K562 (cell line): ENCODE data around the gene TRIM47. TPM values are rescaled to one million over a fixed set of nuclear protein-coding genes. Genes with fewer than 3 reads are reported as not detected.

ENCODE experiments used
- ADNP ChIP-seq: fragments of 200-800 bp; sonication (Bioruptor generic); IDR thresholded peaks from 2 replicates; pipeline ENCODE4 v1.6.1; 2016; ENCODE audit warnings: missing genetic modification characterization, missing compliant biosample characterization
- BCL6 ChIP-seq: fragments of 250-450 bp; sonication (Bioruptor Pico); IDR thresholded peaks from 2 replicates; pipeline ENCODE4 v1.4.0; 2020
- BMI1 ChIP-seq: fragments of 150-350 bp; IDR thresholded peaks from 2 replicates; pipeline ENCODE4 v1.6.1; 2014; ENCODE audit warnings: low read length
- ELF2 ChIP-seq: fragments of 250-450 bp; sonication (Bioruptor Pico); IDR thresholded peaks from 2 replicates; pipeline ENCODE4 v1.5.0; 2021; ENCODE audit warnings: mild to moderate bottlenecking
- FOXM1 ChIP-seq, 2 experiments: fragments of 450-650 bp in 1 of 2; sonication (generic) in 1 of 2; formaldehyde crosslinking in 1 of 2; IDR thresholded peaks; 2 replicates each; pipeline versions ENCODE4 v1.6.1 to v1.9.0; 2017 to 2022; ENCODE audit warnings: low read depth in 2 of 2, mild to moderate bottlenecking in 2 of 2, missing genetic modification reagents in 1 of 2, moderate library complexity in 1 of 2
- FOXP1 ChIP-seq: sonication (generic); formaldehyde crosslinking; IDR thresholded peaks from 2 replicates; pipeline ENCODE4 v1.8.0; 2022; ENCODE audit warnings: mild to moderate bottlenecking, missing genetic modification reagents
- FUS ChIP-seq: fragments of 200-400 bp; formaldehyde crosslinking; optimal IDR thresholded peaks from 2 replicates; pipeline ENCODE3; 2017; ENCODE audit warnings: low read depth, low read length
- KDM4B ChIP-seq, 2 experiments: fragments of 450-650 bp in 1 of 2; sonication (generic) in 1 of 2; IDR thresholded peaks; 2 replicates each; pipeline ENCODE4 v1.6.1; 2016 to 2017; ENCODE audit warnings: borderline replicate concordance in 2 of 2, antibody characterized with exemption in 1 of 2, low read depth in 1 of 2, mild to moderate bottlenecking in 1 of 2
- MCM3 ChIP-seq: fragments of 450-650 bp; IDR thresholded peaks from 2 replicates; pipeline ENCODE4 v1.6.1; 2016
- MYBL2 ChIP-seq, 2 experiments: fragments of 450-650 bp in 1 of 2; sonication (generic) in 1 of 2; formaldehyde crosslinking in 1 of 2; IDR thresholded peaks; 2 replicates each; pipeline versions ENCODE4 v1.6.1 to v1.8.1; 2017 to 2022; ENCODE audit warnings: borderline replicate concordance in 1 of 2, inconsistent platforms in 1 of 2, low read depth in 1 of 2, mild to moderate bottlenecking in 1 of 2, missing genetic modification reagents in 1 of 2, moderate library complexity in 1 of 2
- NBN ChIP-seq: fragments of 450-650 bp; IDR thresholded peaks from 2 replicates; pipeline ENCODE4 v1.6.1; 2016; ENCODE audit warnings: low read depth, mild to moderate bottlenecking
- NFIX ChIP-seq: fragments of 250-450 bp; sonication (Bioruptor Pico); IDR thresholded peaks from 2 replicates; pipeline ENCODE4 v1.4.0; 2020; ENCODE audit warnings: low read depth, mild to moderate bottlenecking, moderate library complexity
- NFYB ChIP-seq: IDR thresholded peaks from 2 replicates; pipeline ENCODE4 v1.6.1; 2011; ENCODE audit warnings: mild to moderate bottlenecking, moderate library complexity; ENCODE audit not compliant: insufficient read length; ENCODE audit errors: extremely low read depth
- PHF20 ChIP-seq: fragments of 450-650 bp; IDR thresholded peaks from 2 replicates; pipeline ENCODE4 v1.6.1; 2018; ENCODE audit not compliant: partially characterized antibody
- SMC3 ChIP-seq: conservative IDR thresholded peaks from 2 replicates; pipeline ENCODE4 v1.6.1; 2011; ENCODE audit warnings: low read depth, low read length, improper control_type of control experiment; ENCODE audit not compliant: insufficient read depth
- TAF9B ChIP-seq: fragments of 450-650 bp; IDR thresholded peaks from 2 replicates; pipeline ENCODE4 v1.6.1; 2018; ENCODE audit warnings: mild to moderate bottlenecking; ENCODE audit not compliant: partially characterized antibody
- TFAM ChIP-seq: fragments of 250-450 bp; sonication (Bioruptor Pico); conservative IDR thresholded peaks from 2 replicates; pipeline ENCODE4 v1.5.0; 2021; ENCODE audit warnings: mild to moderate bottlenecking, moderate library complexity
- ZC3H8 ChIP-seq: fragments of 450-650 bp; IDR thresholded peaks from 2 replicates; pipeline ENCODE4 v1.6.1; 2017
- ZKSCAN3 ChIP-seq: fragments of 250-450 bp; sonication (Bioruptor Pico); IDR thresholded peaks from 2 replicates; pipeline ENCODE4 v1.4.0; 2020
- ZNF175 ChIP-seq: fragments of 200-800 bp; sonication (Bioruptor generic); IDR thresholded peaks from 2 replicates; pipeline ENCODE4 v1.6.1; 2016; ENCODE audit warnings: low read depth, mild to moderate bottlenecking, missing genetic modification characterization, missing compliant biosample characterization
- ZNF668 ChIP-seq: fragments of 250-450 bp; sonication (Bioruptor Pico); IDR thresholded peaks from 2 replicates; pipeline ENCODE4 v1.8.0; 2022; ENCODE audit warnings: mild to moderate bottlenecking, inconsistent platforms
- ZNF764 ChIP-seq: fragments of 250-450 bp; sonication (Bioruptor Pico); IDR thresholded peaks from 2 replicates; pipeline ENCODE4 v1.4.0; 2020; ENCODE audit warnings: low read depth, mild to moderate bottlenecking, moderate library complexity
- polyA plus RNA-seq, 8 experiments: library from polyadenylated mRNA; depleted of rRNA in 4 of 8; stranded (reverse) in 5 of 8; unstranded in 3 of 8; fragments of >200 nt; fragmentation: Nextera tagmentation in 2 of 8; fragmentation: Illumina TruSeq in 1 of 8; extraction: Ambion mirVana in 2 of 8; extraction: Trizol in 1 of 8; gene quantifications; 2 replicates each; pipeline versions ENCODE4 v1.2.1 to v1.2.3, GENCODE V29; 2011 to 2014; ENCODE audit warnings: inconsistent platforms in 1 of 8, missing spikeins in 1 of 8
- total RNA-seq, 7 experiments: library from RNA; depleted of rRNA in 6 of 7; stranded (reverse); fragments of >200 nt in 6 of 7; fragmentation: Illumina TruSeq in 2 of 7; extraction: Trizol in 2 of 7; gene quantifications; 2 replicates each; pipeline versions ENCODE4 v1.2.1 to v1.2.3, GENCODE V29; 2011 to 2021; ENCODE audit warnings: low replicate concordance in 1 of 7
- TF ChIP-seq, protein P1 (sequence below), 3 experiments: fragments of 200-800 bp in 1 of 3; fragments of 250-450 bp in 1 of 3; fragments of 450-650 bp in 1 of 3; sonication (Bioruptor Pico) in 1 of 3; sonication (Bioruptor generic) in 1 of 3; formaldehyde crosslinking in 1 of 3; IDR thresholded peaks; 2 replicates each; pipeline versions ENCODE4 v1.6.1 to v1.8.0; 2016 to 2022; ENCODE audit warnings: mild to moderate bottlenecking in 2 of 3, missing genetic modification characterization in 2 of 3, missing compliant biosample characterization in 1 of 3, moderate library complexity in 1 of 3
- TF ChIP-seq, protein P2 (sequence below), 2 experiments: fragments of 450-650 bp; conservative IDR thresholded peaks; 2 replicates each; pipeline ENCODE4 v1.6.1; 2017; ENCODE audit warnings: mild to moderate bottlenecking in 2 of 2, moderate library complexity in 2 of 2

The TRIM47 gene
- total and polyA plus RNA-seq, 9 of the 15 experiments (the other 6 are each of a cell fraction or from before 2014, with no cell fraction given): 0.56 to 6.1 (median 3.2) TPM

DNA sequence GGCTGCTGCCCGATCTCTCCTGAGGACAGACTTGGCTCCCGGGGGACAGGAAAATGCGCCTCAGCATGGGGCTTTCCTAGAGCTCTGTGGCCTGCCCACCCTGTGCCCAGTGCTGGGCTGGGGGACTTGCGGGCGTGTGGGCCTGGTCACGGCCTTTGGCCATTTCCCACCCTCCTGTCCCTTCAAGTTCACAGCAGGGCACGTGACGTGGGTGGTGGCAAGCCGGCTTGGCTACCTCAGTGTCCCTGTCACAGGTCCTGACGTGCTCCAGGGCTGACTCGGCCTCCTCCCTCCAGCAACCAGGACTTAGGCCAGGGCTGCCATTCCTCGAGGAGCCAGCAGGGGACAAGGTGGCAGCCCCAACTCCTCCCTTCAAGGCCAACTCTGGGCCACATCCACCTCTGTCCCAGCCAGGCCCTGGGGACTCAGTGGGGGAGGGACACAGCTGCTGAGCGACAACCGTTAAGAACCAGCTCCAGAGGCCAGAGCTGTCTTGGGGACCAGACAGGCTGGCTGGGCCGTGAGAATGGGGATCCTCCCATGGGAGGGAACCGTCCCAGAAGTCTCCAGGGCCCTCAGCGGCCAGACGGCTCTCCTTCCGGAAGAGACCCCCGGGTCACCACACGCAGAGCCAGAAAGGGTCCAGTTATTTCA, 33.2 kb downstream of the TRIM47 start (continued):
- TF ChIP-seq ADNP (no peak), ZC3H8 (no peak), ZNF668 (CRISPR knock-in tag) (no peak), FUS (no peak), ZNF764 (CRISPR knock-in tag) (no peak), ZKSCAN3 (no peak), MCM3 (no peak), KDM4B (IDR thresholded peaks at IDR 0.05; ENCODE audit: borderline replicate concordance in 2 of 2, low read depth in 1 of 2) (no peak), TAF9B (no peak), TFAM (no peak), ZNF175 (CRISPR knock-in tag) (no peak), SMC3 (peak; percentile 55), PHF20 (peak; percentile 35), BCL6 (no peak), ELF2 (CRISPR knock-in tag) (peak; percentile 83), BMI1 (no peak), MYBL2 (IDR thresholded peaks at IDR 0.05; ENCODE audit: low read depth) (no peak), MYBL2 (CRISPR knock-in tag; IDR thresholded peaks at IDR 0.05; ENCODE audit: borderline replicate concordance) (no peak), NFYB (no peak), NFIX (no peak), FOXP1 (peak; percentile 81; the same call in 1 of the 2 replicates), NBN (peak; percentile 94), FOXM1 (IDR thresholded peaks at IDR 0.05; ENCODE audit: low read depth) (no peak), FOXM1 (CRISPR knock-in tag; IDR thresholded peaks at IDR 0.05; ENCODE audit: low read depth) (no peak)
- TF ChIP-seq, protein P1, sequence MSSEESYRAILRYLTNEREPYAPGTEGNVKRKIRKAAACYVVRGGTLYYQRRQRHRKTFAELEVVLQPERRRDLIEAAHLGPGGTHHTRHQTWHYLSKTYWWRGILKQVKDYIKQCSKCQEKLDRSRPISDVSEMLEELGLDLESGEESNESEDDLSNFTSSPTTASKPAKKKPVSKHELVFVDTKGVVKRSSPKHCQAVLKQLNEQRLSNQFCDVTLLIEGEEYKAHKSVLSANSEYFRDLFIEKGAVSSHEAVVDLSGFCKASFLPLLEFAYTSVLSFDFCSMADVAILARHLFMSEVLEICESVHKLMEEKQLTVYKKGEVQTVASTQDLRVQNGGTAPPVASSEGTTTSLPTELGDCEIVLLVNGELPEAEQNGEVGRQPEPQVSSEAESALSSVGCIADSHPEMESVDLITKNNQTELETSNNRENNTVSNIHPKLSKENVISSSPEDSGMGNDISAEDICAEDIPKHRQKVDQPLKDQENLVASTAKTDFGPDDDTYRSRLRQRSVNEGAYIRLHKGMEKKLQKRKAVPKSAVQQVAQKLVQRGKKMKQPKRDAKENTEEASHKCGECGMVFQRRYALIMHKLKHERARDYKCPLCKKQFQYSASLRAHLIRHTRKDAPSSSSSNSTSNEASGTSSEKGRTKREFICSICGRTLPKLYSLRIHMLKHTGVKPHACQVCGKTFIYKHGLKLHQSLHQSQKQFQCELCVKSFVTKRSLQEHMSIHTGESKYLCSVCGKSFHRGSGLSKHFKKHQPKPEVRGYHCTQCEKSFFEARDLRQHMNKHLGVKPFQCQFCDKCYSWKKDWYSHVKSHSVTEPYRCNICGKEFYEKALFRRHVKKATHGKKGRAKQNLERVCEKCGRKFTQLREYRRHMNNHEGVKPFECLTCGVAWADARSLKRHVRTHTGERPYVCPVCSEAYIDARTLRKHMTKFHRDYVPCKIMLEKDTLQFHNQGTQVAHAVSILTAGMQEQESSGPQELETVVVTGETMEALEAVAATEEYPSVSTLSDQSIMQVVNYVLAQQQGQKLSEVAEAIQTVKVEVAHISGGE (CRISPR knock-in tag; IDR thresholded peaks at IDR 0.05): peak in 1 of 3 experiments; percentile 56; a peak in 1 of 6 replicates
- TF ChIP-seq, protein P2, sequence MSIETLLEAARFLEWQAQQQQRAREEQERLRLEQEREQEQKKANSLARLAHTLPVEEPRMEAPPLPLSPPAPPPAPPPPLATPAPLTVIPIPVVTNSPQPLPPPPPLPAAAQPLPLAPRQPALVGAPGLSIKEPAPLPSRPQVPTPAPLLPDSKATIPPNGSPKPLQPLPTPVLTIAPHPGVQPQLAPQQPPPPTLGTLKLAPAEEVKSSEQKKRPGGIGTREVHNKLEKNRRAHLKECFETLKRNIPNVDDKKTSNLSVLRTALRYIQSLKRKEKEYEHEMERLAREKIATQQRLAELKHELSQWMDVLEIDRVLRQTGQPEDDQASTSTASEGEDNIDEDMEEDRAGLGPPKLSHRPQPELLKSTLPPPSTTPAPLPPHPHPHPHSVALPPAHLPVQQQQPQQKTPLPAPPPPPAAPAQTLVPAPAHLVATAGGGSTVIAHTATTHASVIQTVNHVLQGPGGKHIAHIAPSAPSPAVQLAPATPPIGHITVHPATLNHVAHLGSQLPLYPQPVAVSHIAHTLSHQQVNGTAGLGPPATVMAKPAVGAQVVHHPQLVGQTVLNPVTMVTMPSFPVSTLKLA (conservative IDR thresholded peaks at IDR 0.05): peak; percentile 50 to 69; a peak in 3 of 4 replicates
